Neutrophil (primary cell): ENCODE data around the gene RABEP2.

ENCODE experiments used
- H3K27ac ChIP-seq: fragments of 200-600 bp; sonication (generic); 2 replicates; pipeline ENCODE4 v1.5.1; 2016; ENCODE audit warnings: mild to moderate bottlenecking, moderate library complexity
- H3K27me3 ChIP-seq: fragments of 200-600 bp; sonication (generic); 2 replicates; pipeline ENCODE4 v1.6.0; 2016; ENCODE audit warnings: mild to moderate bottlenecking
- H3K36me3 ChIP-seq: fragments of 200-600 bp; sonication (generic); 2 replicates; pipeline ENCODE4 v1.5.1; 2017
- H3K4me1 ChIP-seq, 2 experiments: fragments of 200-600 bp in 1 of 2; sonication (generic) in 1 of 2; 1 replicate in 1 of 2; 2 replicates in 1 of 2; pipeline versions ENCODE4 v1.5.1 to v1.6.1; 2013 to 2016; ENCODE audit warnings: low read depth in 1 of 2, low read length in 1 of 2, mild to moderate bottlenecking in 1 of 2, moderate library complexity in 1 of 2; ENCODE audit not compliant: control insufficient read depth in 1 of 2, insufficient read depth in 1 of 2
- H3K4me3 ChIP-seq, 2 experiments: fragments of 200-600 bp in 1 of 2; sonication (generic) in 1 of 2; 1 replicate in 1 of 2; 2 replicates in 1 of 2; pipeline ENCODE4 v1.5.1; 2013 to 2016; ENCODE audit warnings: low read depth in 1 of 2, low read length in 1 of 2, mild to moderate bottlenecking in 1 of 2, moderate library complexity in 1 of 2
- H3K9me3 ChIP-seq: fragments of 200-600 bp; sonication (generic); 2 replicates; pipeline ENCODE4 v1.5.1; 2016
- CTCF ChIP-seq: fragments of 200-600 bp; sonication (generic); IDR thresholded peaks from 2 replicates; pipeline ENCODE4 v1.5.1; 2016; ENCODE audit warnings: antibody characterized with exemption

Gene RABEP2

DNA sequence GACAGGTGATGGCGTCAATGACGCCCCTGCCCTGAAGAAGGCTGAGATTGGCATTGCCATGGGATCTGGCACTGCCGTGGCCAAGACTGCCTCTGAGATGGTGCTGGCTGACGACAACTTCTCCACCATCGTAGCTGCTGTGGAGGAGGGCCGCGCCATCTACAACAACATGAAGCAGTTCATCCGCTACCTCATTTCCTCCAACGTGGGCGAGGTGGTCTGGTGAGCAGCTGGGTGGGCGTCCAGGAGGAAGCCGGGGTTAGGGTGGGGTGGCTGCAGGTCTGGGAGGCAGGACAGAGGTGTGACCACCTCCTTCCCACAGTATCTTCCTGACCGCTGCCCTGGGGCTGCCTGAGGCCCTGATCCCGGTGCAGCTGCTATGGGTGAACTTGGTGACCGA lies 23.2 kb downstream of the RABEP2 start:
- TF ChIP-seq CTCF = no peak
- H3K4me1 ChIP-seq = no peaks in the 10 kb centered on the region
- H3K36me3 ChIP-seq = peaks cover 18% of the 10 kb centered on the region
- no peaks in the 10 kb centered on the region for H3K9me3 ChIP-seq
- no peak overlapping the region for H3K27ac ChIP-seq
- no peak overlapping the region for H3K4me3 ChIP-seq
- H3K27me3 ChIP-seq = no peaks in the 10 kb centered on the region

GRCh38 chr16:28900601-28901000 lies 24.4 kb downstream of the RABEP2 start:
- H3K27ac ChIP-seq = no peak overlapping the region
- H3K9me3 ChIP-seq = no peaks in the 10 kb centered on the region
- no peaks in the 10 kb centered on the region for H3K27me3 ChIP-seq
- no peak overlapping the region for H3K4me3 ChIP-seq
- no peaks in the 10 kb centered on the region for H3K4me1 ChIP-seq
- TF ChIP-seq CTCF = no peak
- H3K36me3 ChIP-seq = peaks cover 12% of the 10 kb centered on the region

- Histone ChIP-seq H3K4me3 (no peak overlapping the region), H3K27me3 (no peaks in the 10 kb centered on the region), H3K36me3 (peaks cover 7% of the 10 kb centered on the region), H3K4me1 (no peaks in the 10 kb centered on the region), H3K9me3 (no peaks in the 10 kb centered on the region), H3K27ac (no peak overlapping the region)
- no peak for TF ChIP-seq CTCF
These were observed 25.0 kb downstream of the RABEP2 start for GRCh38 chr16:28899882-28900590.

DNA sequence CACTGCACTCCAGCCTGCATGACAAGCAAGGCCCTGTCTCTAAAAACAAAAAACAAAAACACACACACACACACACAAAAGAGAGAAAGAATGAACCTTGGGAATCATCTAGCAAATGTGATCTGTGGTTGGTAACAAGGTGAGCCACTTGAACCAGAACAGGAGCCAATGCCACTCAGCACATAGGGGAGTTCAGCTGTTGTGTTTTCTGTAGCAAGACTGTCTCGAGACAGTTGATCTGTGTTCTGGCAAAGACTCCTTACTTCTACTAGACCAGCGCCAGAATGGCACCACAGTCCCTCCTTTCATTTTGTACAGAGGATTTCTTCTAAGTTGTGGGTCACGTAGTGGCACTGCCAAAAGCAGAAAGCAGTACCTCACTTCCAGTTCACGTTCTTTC lies 26.1 kb downstream of the RABEP2 start:
- no peak overlapping the region for H3K4me3 ChIP-seq
- no peaks in the 10 kb centered on the region for H3K36me3 ChIP-seq
- no peak for TF ChIP-seq CTCF
- no peaks in the 10 kb centered on the region for H3K4me1 ChIP-seq
- H3K27me3 ChIP-seq = no peaks in the 10 kb centered on the region
- H3K27ac ChIP-seq = no peak overlapping the region
- H3K9me3 ChIP-seq = no peaks in the 10 kb centered on the region

GRCh38 chr16:28898266-28898665 lies 26.8 kb downstream of the RABEP2 start:
- no peak overlapping the region for H3K4me3 ChIP-seq
- no peak for TF ChIP-seq CTCF
- H3K27ac ChIP-seq = no peak overlapping the region
- H3K36me3 ChIP-seq = no peaks in the 10 kb centered on the region
- H3K4me1 ChIP-seq = no peaks in the 10 kb centered on the region
- H3K27me3 ChIP-seq = no peaks in the 10 kb centered on the region
- no peaks in the 10 kb centered on the region for H3K9me3 ChIP-seq
